Activated T-cell treated with anti-CD3 and anti-CD28 coated beads, Interleukin-2, amount 50 U/mL, for 24 hours (primary cell): ENCODE results near the gene CORO2A.
A peak's percentile ranks its signal among the peaks of the same experiment; 100 is the strongest.
"Not testable (repeated sequence)": the region's sequence is repeated elsewhere in the genome, so short reads cannot be mapped to it uniquely, and the experiment has no call there.

ENCODE experiments used
- DNase-seq: peaks from one replicate; pipeline ENCODE4 v3.0.0-alpha.2; 2020
- H3K27ac Mint-ChIP-seq: 2 replicates; pipeline ENCODE4 v1.8.0; 2020; ENCODE audit warnings: mild to moderate bottlenecking, mixed read lengths
- H3K27me3 Mint-ChIP-seq: 2 replicates; pipeline ENCODE4 v1.8.0; 2020; ENCODE audit warnings: mixed read lengths
- H3K36me3 Mint-ChIP-seq: 2 replicates; pipeline ENCODE4 v1.8.0; 2020; ENCODE audit warnings: low read depth, mixed read lengths
- H3K4me1 Mint-ChIP-seq: 2 replicates; pipeline ENCODE4 v1.8.0; 2020; ENCODE audit warnings: low read depth, mixed read lengths
- H3K4me3 Mint-ChIP-seq: 2 replicates; pipeline ENCODE4 v1.8.0; 2020; ENCODE audit warnings: mild to moderate bottlenecking, moderate library complexity, mixed read lengths
- H3K9me3 Mint-ChIP-seq: 2 replicates; pipeline ENCODE4 v1.8.0; 2020; ENCODE audit warnings: mixed read lengths

Gene CORO2A

DNA sequence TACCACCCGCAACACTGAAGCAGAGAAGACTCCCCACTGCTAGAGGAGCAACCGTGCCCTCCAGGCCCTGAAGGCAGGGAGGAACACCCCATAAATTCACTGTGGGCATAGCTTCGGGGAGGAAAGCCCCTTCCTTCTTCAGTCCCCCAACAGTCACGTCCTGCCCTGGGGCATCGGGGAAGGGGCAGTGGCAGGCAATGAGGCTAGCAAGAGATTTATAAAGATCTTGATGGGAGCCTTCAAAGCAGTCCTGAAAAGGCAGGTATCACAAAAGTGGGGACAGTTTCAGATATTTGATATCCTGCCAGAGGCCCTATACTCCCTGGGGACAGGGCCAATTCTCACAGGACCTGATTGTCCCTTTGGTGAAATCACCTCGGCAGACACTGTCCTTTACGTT is 56.5 kb downstream of the CORO2A start:
- Mint-ChIP-seq H3K9me3 (no peaks in the 10 kb centered on the region), H3K27ac (no peak overlapping the region), H3K27me3 (no peaks in the 10 kb centered on the region), H3K36me3 (peaks cover 18% of the 10 kb centered on the region), H3K4me3 (no peak overlapping the region), H3K4me1 (no peaks in the 10 kb centered on the region)
- peak; percentile 15 for DNase-seq

DNA sequence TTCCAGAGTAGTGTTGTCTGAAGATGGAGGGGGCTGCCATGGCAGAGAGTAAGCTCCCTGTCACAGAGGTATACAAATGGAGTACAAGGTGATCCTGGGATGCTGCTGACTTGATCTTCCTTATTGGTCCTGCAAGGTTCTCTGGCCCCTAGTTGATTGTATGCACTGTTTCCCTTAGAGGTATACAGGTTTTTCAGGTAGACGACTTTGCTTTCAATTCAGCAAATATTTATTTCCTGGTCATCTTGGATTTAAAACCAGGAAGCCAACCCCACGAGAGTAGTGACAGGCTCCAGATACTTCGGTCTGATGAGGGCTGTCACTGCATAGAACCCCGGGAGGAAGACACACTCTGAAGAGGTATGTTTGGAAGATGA is 56.9 kb downstream of the CORO2A start:
- H3K27ac Mint-ChIP-seq = peak overlapping the region; percentile 47

DNA sequence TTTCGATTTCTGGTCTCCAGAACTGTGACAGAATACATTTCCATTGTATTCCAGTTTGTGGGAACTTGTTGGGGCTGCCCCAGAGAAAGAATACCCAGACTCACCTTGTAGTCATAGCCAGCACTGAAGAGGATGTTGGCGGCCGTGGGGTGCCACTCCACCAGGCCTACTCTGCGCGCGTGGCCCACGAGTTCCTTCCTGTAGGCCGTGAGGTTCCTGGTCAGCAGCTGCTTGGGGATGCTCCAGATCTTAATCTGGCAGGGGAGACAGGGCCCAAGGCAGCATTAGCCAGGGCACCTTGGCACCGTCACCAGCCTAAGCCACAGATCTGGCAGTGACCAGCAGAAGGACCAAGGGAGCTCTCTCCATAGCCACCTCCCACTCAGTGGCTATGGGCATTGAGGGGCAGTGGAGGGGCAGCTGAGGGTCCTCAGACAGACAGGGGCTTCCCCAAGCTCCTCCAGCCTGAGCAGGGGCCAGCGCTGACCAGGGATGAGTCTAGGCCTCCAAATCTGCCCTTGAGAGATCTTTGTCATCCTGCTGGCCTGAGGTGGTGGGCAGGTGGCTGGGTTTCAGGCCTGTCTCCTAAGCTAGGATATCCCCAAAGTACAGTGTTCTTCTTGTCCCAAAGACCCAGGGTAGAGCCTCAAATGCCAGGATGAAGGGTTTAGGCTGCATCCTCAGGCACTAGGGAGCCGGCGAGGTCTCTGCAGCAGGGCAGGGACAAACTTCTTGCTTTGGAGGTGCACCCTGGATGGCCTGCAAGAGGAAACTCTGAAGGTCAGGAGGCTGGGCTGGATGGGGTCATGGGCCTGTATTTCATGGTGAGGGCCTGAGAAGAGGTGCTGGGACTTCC is 57.5 kb downstream of the CORO2A start:
- Mint-ChIP-seq H3K4me1 (no peaks in the 10 kb centered on the region), H3K27me3 (no peaks in the 10 kb centered on the region), H3K36me3 (peaks cover 20% of the 10 kb centered on the region), H3K9me3 (no peaks in the 10 kb centered on the region), H3K27ac (peak overlapping the region; percentile 47), H3K4me3 (no peak overlapping the region)
- DNase-seq = peak; percentile 18

More for the DNA sequence above, 56.9 kb downstream of the CORO2A start:
- Mint-ChIP-seq H3K27me3 (no peaks in the 10 kb centered on the region), H3K9me3 (no peaks in the 10 kb centered on the region), H3K4me1 (no peaks in the 10 kb centered on the region), H3K4me3 (no peak overlapping the region), H3K36me3 (peaks cover 20% of the 10 kb centered on the region)
- DNase-seq = no peak

DNA sequence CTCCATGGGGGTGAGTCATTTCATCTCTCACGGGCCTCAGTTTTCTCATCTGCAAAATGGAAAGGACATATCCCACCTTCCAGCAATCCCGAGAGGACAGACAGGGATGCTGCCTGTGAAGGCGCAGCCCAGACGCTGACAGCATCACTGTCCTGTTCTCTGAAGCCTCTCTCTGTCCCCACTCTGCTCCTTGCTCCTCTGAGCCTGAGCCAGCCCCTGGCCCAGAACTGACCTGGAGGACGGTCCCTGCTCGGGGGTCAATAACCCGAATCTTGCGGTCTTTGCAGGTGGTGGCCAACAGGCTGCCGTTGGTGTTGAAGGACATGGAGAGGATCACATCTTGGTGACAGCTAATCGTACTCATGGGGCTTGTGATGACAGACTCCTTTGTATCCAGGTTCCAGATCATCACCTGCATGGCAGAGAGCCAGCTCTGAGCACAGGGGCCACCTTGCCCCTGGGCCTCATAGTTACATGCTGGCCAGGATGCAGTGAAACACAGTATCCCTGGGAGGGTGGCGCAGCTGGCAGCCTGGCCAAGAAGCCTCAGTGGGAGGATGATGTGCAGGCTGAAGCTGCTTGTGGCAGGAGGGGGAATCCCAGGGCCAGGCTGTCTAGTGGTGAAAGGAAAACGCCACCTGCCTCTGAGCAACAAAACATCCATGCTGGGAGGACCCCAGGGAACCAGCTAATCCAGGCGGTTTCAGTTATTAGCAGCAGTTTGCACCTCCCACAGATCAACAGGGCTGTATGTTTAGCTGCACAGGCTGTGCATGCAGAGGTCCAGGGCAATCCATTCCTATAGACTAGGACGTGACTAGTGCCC is 59.4 kb downstream of the CORO2A start:
- Mint-ChIP-seq H3K36me3 (peaks cover 26% of the 10 kb centered on the region), H3K4me3 (no peak overlapping the region), H3K27me3 (no peaks in the 10 kb centered on the region)

DNA sequence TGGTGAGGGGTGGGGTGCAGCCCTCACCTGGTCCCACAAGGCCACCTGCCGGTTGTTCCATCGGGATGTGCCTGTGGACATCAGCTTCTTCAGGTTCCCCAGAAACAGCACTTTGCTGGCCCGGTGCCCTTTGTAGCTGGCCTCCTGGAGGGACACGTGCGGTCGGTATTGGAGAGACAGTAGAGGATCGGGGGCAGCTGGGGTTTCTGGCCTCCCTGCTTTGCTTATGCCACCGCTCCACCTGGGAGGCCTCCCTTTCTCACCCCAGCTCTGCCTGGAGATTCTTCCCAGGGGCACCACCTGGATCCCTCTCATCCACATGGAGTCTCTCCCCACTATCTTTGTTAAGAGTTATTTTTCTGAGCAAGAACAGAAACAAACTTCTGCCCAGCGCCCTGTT is 60.3 kb downstream of the CORO2A start:
- no peaks in the 10 kb centered on the region for H3K27me3 Mint-ChIP-seq
- no peaks in the 10 kb centered on the region for H3K9me3 Mint-ChIP-seq
- H3K36me3 Mint-ChIP-seq = peaks cover 27% of the 10 kb centered on the region
- no peaks in the 10 kb centered on the region for H3K4me1 Mint-ChIP-seq
- H3K4me3 Mint-ChIP-seq = no peak overlapping the region
- no peak for DNase-seq
- no peak overlapping the region for H3K27ac Mint-ChIP-seq

More for the DNA sequence above, 59.4 kb downstream of the CORO2A start:
- DNase-seq = peak; percentile 11
- H3K9me3 Mint-ChIP-seq = no peaks in the 10 kb centered on the region
- H3K4me1 Mint-ChIP-seq = no peaks in the 10 kb centered on the region
- H3K27ac Mint-ChIP-seq = no peak overlapping the region

DNA sequence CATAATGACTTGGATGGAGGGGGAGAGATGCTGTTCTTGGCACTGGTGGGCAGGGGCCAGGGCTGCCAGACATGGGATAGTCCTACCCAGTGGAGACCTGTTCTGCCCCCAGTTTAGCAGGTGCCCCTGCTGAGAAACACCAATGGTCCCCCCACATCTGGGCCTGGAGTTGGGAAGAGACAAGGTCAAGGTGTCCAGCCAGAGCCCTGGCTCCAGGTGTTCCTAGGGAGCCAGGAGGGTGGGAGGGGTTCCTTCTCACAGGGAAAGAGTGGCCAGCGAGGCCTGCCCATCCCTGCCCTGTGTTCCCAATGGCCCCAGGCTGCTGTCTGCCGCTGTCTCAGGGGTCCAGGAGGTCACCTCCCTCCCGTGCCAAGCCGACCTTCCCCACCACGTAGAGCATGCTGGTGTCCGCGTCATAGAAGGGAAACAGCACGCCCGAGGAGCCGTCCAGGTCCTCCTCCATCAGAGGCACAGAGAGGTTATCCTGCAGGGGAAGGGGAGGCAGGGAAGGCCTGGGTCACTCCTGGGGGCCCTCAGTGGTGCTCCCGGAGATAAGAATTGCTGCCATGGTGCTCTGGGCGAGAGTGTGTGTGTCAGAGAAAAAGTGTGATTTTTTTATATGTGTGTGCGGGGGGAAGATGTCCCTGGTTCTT is 61.7 kb downstream of the CORO2A start:
- DNase-seq = peak; percentile 13
- H3K27ac Mint-ChIP-seq = peak overlapping the region; percentile 19
- peaks cover 36% of the 10 kb centered on the region for H3K36me3 Mint-ChIP-seq
- no peaks in the 10 kb centered on the region for H3K9me3 Mint-ChIP-seq
- H3K27me3 Mint-ChIP-seq = no peaks in the 10 kb centered on the region
- H3K4me3 Mint-ChIP-seq = no peak overlapping the region
- no peaks in the 10 kb centered on the region for H3K4me1 Mint-ChIP-seq

DNA sequence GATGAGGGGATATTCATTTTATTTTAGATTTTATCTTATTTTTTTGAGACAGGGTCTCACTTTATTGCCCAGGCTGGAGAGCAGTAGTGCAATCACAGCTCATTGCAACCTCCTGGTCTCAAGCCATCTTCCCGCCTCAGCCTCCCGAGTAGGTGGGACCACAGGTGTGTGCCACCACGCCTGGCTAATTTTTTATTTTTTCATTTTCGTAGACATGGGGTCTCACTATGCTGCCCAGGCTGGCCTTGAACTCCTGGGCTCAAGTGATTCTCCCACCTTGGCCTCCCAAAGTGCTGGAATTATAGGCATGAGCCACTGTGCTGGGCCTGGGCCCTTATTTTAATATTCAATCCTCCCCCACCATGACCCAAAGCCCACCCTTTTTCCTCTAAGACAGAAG is 62.4 kb downstream of the CORO2A start:
- H3K36me3 Mint-ChIP-seq = peaks cover 38% of the 10 kb centered on the region
- not testable (repeated sequence) for H3K27ac Mint-ChIP-seq

DNA sequence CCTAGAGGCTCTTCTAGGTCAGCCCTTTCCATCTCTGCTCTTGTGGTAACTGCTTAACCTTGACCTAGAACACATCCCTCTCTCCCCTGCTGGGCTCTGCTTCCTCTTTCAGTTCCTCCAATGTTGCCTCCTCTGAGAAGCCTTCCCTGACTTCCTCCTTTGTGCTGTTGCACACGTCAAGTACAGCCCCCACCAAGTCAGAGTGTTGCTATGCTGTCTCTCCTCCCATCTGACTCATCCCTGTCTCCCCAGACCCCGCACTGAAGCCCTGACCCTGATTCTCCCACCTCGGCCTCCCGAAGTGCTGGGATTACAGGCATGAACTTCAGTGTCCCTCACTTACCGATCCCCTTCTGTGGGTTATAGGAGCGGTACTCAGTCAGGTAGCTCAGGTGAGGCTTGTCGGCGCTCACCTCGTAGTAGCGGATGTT is 63.0 kb downstream of the CORO2A start:
- Mint-ChIP-seq H3K27me3 (no peaks in the 10 kb centered on the region), H3K9me3 (no peaks in the 10 kb centered on the region), H3K27ac (peak overlapping the region; percentile 58), H3K4me1 (no peaks in the 10 kb centered on the region), H3K36me3 (peaks cover 40% of the 10 kb centered on the region), H3K4me3 (no peak overlapping the region)
- DNase-seq = no peak

More for the DNA sequence above, 62.4 kb downstream of the CORO2A start:
- not testable (repeated sequence) for DNase-seq, H3K9me3 Mint-ChIP-seq, H3K4me3 Mint-ChIP-seq, H3K27me3 Mint-ChIP-seq, H3K4me1 Mint-ChIP-seq

DNA sequence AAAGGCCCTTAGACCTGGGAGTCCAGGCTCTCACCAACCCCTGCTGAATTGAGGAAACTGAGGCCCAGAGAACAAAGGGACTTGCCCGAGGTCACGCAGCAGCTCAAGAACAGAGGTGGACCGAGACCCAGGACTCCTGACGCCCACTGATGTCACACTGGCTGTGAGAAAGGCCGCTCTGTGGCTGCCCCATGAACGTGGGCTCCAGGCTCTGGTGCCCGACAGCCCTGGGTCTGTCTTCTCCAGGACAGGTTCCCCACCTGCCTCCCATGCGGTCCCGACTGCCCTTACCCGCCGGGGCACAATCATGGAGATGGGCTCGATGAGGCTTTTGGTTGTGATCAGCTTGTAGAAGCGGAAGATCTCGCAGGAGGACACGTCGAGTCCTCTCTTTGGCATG is 64.1 kb downstream of the CORO2A start:
- H3K4me1 Mint-ChIP-seq = no peaks in the 10 kb centered on the region
- no peak overlapping the region for H3K27ac Mint-ChIP-seq
- H3K27me3 Mint-ChIP-seq = no peaks in the 10 kb centered on the region
- peaks cover 41% of the 10 kb centered on the region for H3K36me3 Mint-ChIP-seq
- H3K4me3 Mint-ChIP-seq = no peak overlapping the region
- H3K9me3 Mint-ChIP-seq = no peaks in the 10 kb centered on the region
- no peak for DNase-seq

DNA sequence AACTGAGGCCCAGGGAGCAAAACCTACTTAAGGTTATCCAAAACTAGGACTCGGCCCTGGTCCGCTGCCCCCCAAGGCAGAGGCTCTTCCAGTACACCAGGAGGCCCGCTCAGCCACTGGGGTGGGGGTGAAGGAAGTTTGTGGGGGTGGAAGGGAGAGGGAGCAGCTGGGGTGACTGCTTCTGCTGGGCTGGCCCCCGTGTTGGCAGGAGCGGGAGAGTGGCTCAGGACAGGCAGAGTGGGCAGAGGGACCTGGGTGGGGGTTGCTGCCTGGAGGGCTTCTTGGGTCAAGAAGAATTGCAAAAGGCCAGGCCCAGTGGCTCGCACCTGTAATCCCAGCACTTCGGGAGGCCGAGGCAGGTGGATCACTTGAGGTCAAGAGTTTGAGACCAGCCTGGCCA is 65.2 kb downstream of the CORO2A start:
- H3K4me1 Mint-ChIP-seq = peaks cover 1% of the 10 kb centered on the region
- H3K27ac Mint-ChIP-seq = no peak overlapping the region
- peaks cover 37% of the 10 kb centered on the region for H3K36me3 Mint-ChIP-seq
- H3K27me3 Mint-ChIP-seq = no peaks in the 10 kb centered on the region
- H3K4me3 Mint-ChIP-seq = no peak overlapping the region
- DNase-seq = no peak
- no peaks in the 10 kb centered on the region for H3K9me3 Mint-ChIP-seq

DNA sequence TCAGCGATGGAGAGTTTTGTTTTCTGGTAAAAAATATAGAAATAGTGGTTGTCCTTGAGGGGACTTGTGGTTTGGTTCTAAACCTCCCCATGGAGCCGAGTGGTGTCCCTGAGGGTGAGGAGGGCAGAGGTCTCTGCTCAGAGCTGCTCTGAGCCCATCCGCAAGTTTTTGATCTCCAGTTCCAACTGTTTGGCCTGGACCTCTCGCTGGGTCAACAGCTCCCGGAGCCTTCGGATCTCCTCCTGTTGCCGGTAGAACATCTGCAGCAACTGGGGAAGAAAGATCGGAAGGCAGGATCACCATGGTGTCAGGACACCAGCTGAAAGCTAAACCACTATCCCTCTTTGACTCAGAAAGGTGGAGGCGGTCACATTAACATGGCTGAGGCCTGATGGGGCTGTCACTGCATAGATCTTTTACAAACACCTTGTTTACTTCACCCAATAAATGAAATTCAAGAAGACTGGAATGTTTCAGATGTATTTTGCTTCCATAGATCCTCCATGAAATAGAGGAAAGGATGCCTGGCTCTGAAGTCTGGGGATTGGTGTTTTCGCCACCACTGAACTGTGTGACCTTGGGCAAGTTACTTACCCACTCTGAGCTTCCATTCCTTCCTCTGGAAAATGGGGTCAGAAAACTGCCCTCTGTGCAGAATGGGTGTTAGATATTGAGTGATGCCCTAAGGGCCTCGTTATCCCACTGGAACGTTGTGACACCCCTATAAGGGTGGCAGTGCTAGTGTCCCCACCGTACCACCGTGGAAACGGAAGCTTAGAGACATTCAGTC is 67.6 kb downstream of the CORO2A start:
- H3K27ac Mint-ChIP-seq = peak overlapping the region; percentile 30
- H3K4me1 Mint-ChIP-seq = peaks cover 23% of the 10 kb centered on the region
- H3K36me3 Mint-ChIP-seq = peaks cover 27% of the 10 kb centered on the region
- no peak overlapping the region for H3K4me3 Mint-ChIP-seq
- DNase-seq = no peak
- no peaks in the 10 kb centered on the region for H3K27me3 Mint-ChIP-seq
- no peaks in the 10 kb centered on the region for H3K9me3 Mint-ChIP-seq

DNA sequence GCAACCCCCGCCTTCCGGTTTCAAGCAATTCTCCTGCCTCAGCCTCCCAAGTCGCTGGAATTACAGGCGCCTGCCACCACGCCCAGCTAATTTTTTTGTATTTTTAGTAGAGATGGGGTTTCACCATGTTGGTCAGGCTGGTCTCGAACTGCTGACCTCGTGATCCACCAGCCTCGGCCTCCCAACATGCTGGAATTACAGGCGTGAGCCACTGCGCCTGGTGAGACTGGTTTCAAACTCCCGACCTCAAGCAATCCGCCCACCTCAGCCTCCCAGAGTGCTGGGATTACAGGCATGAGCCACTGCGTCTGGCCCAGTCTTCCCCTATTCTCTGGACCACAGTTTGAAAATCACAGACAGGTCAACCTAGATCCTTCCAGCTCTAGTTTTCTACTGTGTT is 68.3 kb downstream of the CORO2A start:
- not testable (repeated sequence) for H3K27me3 Mint-ChIP-seq, H3K27ac Mint-ChIP-seq, H3K9me3 Mint-ChIP-seq, DNase-seq, H3K4me3 Mint-ChIP-seq
- H3K4me1 Mint-ChIP-seq = peaks cover 29% of the 10 kb centered on the region
- H3K36me3 Mint-ChIP-seq = peaks cover 30% of the 10 kb centered on the region

DNA sequence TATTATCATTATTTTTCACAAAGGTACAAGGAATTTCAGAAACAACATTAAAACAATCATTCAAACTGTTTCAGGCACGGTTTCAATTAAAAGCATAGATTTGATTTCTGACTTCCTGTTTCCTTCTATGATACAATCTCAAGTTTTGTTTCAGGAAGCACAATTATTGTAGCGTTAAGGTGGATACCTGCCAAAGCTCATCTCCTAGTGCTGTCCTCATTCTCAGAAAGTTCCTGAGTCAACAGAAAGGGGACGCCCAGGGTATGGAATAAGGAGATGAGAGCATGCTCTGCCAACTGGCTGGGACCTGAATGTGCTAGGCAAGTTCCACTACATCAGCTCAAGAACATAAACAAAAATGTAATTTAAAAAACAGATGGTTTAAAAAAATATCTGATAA is 71.4 kb downstream of the CORO2A start:
- H3K9me3 Mint-ChIP-seq = no peaks in the 10 kb centered on the region
- peaks cover 46% of the 10 kb centered on the region for H3K4me1 Mint-ChIP-seq
- no peaks in the 10 kb centered on the region for H3K27me3 Mint-ChIP-seq
- peaks cover 44% of the 10 kb centered on the region for H3K36me3 Mint-ChIP-seq
- H3K27ac Mint-ChIP-seq = peak overlapping the region; percentile 83
- H3K4me3 Mint-ChIP-seq = no peak overlapping the region
- DNase-seq = no peak

DNA sequence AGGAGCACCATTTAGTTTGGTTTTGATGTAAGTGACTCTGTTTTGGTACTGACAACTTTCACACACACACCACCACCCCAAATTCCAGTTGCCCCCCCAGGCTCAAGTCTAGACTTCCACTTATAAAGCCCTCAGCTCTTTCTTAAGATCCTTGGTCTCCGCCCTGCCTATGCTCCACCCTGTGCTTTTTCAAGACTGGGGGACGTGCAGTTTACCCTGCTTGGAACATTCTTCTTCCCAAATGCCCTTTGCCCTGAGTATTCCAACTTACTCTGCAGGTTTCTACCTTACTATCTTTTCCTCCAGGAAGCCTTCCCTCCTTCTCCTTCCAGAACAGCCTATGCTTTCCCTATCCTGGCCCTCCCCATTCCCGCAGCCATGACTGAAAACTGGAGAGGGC is 72.0 kb downstream of the CORO2A start:
- Mint-ChIP-seq H3K36me3 (peaks cover 50% of the 10 kb centered on the region), H3K9me3 (no peaks in the 10 kb centered on the region), H3K4me3 (peak overlapping the region; percentile 90), H3K4me1 (peaks cover 46% of the 10 kb centered on the region), H3K27me3 (no peaks in the 10 kb centered on the region), H3K27ac (peak overlapping the region; percentile 83)
- DNase-seq = no peak
